Measurements from ENCODE around the gene RNF157. TPM values are rescaled to one million over a fixed set of nuclear protein-coding genes. Genes with fewer than 3 reads are reported as not detected.

The RNF157 gene
- total and polyA plus RNA-seq, 12 donors = 2.3 to 6.1 (median 4.5) TPM

DNA sequence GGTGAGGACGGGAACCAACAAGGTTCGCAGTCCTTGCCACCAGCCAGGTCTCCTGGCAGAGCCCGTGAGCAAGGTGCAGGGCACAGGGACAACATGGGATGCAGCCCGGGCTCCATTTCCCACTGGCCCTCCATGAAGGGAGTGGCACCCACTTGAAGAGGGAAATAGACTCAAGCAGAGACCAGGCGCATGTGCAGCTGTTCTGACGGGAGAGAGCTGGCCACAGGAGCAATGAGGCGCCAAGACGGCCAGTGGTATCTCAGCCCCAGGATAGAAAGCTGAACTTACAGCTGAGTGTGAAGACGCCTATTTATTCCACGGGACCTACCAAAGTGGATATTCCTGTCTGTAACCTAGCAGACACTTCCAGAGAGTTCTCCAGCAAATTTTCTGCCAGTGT, 91.1 kb downstream of the RNF157 start:
- H3K9me3 ChIP-seq (replicated peaks in 1 of 3) = no peaks in the 10 kb centered on the region
- 82 to 92% (median 89%) methylated on average over 6 to 10 of the region's 10 CpGs for WGBS, 4 donors
- no peak overlapping the region for H3K27ac ChIP-seq
- no peak overlapping the region for H3K4me3 ChIP-seq
- H3K27me3 ChIP-seq = no peaks in the 10 kb centered on the region
- intact Hi-C loops (cut with DNase I) = no loop called here
- H3K36me3 ChIP-seq (replicated peaks in 1 of 2) = no peaks in the 10 kb centered on the region
- TF ChIP-seq, protein P1, sequence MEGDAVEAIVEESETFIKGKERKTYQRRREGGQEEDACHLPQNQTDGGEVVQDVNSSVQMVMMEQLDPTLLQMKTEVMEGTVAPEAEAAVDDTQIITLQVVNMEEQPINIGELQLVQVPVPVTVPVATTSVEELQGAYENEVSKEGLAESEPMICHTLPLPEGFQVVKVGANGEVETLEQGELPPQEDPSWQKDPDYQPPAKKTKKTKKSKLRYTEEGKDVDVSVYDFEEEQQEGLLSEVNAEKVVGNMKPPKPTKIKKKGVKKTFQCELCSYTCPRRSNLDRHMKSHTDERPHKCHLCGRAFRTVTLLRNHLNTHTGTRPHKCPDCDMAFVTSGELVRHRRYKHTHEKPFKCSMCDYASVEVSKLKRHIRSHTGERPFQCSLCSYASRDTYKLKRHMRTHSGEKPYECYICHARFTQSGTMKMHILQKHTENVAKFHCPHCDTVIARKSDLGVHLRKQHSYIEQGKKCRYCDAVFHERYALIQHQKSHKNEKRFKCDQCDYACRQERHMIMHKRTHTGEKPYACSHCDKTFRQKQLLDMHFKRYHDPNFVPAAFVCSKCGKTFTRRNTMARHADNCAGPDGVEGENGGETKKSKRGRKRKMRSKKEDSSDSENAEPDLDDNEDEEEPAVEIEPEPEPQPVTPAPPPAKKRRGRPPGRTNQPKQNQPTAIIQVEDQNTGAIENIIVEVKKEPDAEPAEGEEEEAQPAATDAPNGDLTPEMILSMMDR (IDR thresholded peaks at IDR 0.05) = no peak
- no peak for TF ChIP-seq POLR2A (IDR thresholded peaks at IDR 0.05)
- no peak for DNase-seq
- H3K4me1 ChIP-seq (replicated peaks in 1 of 2) = peaks cover 6 to 14% of the 10 kb centered on the region in 2 donors

DNA sequence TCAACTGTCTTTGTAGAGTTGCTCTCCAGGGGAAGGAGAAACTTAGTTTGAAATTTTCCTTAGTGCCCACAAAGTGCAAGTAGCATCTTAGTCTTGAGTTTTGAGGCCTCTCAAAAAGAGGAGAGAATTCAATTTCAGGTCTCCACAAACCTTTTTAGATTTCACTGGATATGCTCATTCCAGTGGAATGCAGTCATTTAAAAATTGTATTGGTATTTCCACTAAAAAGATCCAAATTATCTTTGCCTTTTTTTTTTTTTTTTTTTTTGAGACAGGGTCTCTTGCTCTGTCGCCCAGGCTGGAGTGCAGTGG, 92.3 kb downstream of the RNF157 start:
- Histone ChIP-seq H3K27me3 (no peaks in the 10 kb centered on the region), H3K4me3 (no peak overlapping the region), H3K36me3 (replicated peaks in 1 of 2) (no peaks in the 10 kb centered on the region), H3K9me3 (replicated peaks in 1 of 3) (no peaks in the 10 kb centered on the region), H3K4me1 (replicated peaks in 1 of 2) (peaks cover 6 to 14% of the 10 kb centered on the region in 2 donors), H3K27ac (no peak overlapping the region)
- 86 to 100% (median 94%) methylated on average over 1 of the region's 1 CpG for WGBS, 4 donors
- no peak for TF ChIP-seq POLR2A (IDR thresholded peaks at IDR 0.05)
- TF ChIP-seq, protein P1 (IDR thresholded peaks at IDR 0.05) = peak in 1 of 6 experiments; percentile 6
- intact Hi-C loops (cut with DNase I) = no loop called here
- DNase-seq = no peak

DNA sequence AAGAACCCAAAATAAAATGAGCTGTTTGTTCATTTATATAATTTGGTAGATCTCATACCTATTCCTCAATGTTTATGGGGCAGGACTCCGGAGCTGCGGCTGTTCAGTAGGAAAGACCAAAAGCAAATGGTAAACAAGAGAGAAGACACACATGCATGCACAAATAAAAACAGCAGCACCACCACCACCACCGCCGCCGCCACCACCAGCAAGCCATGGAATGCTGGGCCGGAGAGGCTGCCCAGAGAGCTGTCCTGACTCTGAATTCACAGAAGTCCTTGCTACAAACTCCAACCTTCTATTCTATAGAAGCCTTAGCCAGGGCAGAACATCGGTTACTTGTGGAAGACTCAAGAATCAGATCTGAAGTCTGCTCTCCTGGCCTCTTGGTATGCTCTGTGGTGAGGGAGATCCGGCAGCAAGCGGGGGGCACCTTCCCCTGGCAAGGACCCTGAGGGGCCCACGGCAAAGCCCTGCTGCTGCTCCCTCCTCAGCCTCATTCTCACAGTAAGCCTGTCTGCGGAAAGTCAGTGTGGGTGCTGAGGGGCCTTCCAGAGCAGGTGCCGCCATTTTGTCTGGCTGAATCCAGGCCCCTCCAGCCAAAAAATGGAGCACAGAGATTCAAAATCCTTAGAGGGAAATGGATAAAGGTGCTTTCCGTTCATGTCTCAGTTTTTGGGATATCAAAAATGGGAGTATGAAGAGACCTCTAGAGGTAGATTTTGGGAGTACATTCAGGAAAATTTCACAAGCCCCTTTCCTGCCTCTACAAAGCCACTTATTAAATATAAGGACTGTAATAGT, 92.9 kb downstream of the RNF157 start:
- Histone ChIP-seq H3K4me1 (replicated peaks in 1 of 2) (peaks cover 6 to 14% of the 10 kb centered on the region in 2 donors), H3K27me3 (no peaks in the 10 kb centered on the region), H3K36me3 (replicated peaks in 1 of 2) (no peaks in the 10 kb centered on the region), H3K4me3 (no peak overlapping the region), H3K27ac (no peak overlapping the region), H3K9me3 (replicated peaks in 1 of 3) (no peaks in the 10 kb centered on the region)
- no peak for DNase-seq
- no peak for TF ChIP-seq POLR2A (IDR thresholded peaks at IDR 0.05)
- TF ChIP-seq, protein P1 (IDR thresholded peaks at IDR 0.05) = peak; percentile 40 to 57 (median 48)
- 70 to 81% (median 78%) methylated on average over 11 to 13 of the region's 13 CpGs for WGBS, 4 donors
- intact Hi-C loops (cut with DNase I) = no loop called here

DNA sequence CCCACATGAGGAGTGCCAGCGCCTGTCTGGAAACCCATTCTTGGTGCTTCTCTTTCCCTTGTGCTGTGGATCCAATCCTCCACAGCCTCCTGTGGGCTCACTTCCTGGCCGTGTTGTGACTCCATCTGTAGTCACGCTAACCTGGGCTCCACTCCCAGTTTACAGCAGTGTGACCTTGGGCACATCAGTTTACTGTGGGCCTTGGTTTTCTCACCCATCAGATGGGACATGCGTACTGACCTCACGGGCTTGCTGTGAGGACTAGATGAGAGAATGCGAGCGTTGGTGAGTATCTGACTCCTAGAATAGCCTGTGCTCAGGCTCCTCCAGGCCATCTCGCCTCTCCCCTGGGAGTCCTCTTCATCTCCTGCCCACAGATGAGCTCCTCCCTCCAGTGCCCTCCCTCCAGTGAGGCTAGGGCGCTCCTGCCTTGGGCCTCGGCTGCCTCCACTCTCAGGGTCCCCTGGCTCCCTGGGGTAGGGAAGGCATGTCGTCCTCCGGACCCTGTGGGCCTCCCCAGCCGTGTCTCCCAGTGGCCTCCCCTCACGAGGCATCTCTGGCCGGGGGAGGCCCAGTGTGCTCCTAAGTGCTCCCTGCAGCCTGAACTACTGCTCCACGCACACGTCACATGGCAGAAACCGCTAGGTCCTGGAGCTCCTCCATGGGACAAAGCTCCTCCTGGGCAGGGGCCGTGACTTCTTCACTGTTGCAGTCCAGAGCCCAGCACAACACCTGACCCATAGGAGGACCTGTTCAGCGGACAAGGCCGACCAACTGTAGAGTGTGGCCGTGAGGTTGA, 94.0 kb downstream of the RNF157 start:
- H3K4me3 ChIP-seq = no peak overlapping the region
- no peaks in the 10 kb centered on the region for H3K9me3 ChIP-seq (replicated peaks in 1 of 3)
- 76 to 81% (median 77%) methylated on average over 13 to 22 of the region's 22 CpGs for whole genome bisulfite sequencing, 4 donors
- H3K27ac ChIP-seq = no peak overlapping the region
- H3K4me1 ChIP-seq (replicated peaks in 1 of 2) = peaks cover 10 to 20% of the 10 kb centered on the region in 2 donors
- peak in 5 of 7 donors; percentile 60 to 75 (median 73) for DNase-seq
- TF ChIP-seq POLR2A (IDR thresholded peaks at IDR 0.05) = no peak
- TF ChIP-seq, protein P1 (IDR thresholded peaks at IDR 0.05) = no peak
- intact Hi-C loops (cut with DNase I) = no loop called here
- no peaks in the 10 kb centered on the region for H3K27me3 ChIP-seq
- H3K36me3 ChIP-seq (replicated peaks in 1 of 2) = no peaks in the 10 kb centered on the region

Data from adrenal gland (tissue), 12 donors.